Measurements from ENCODE around the gene UTF1. TPM values are rescaled to one million over a fixed set of nuclear protein-coding genes. Genes with fewer than 3 reads are reported as not detected.
"Not testable (repeated sequence)": the region's sequence is repeated elsewhere in the genome, so short reads cannot be mapped to it uniquely, and the experiment has no call there.

Gene UTF1
- total RNA-seq, 2 donors from 2014 or later: not detected

DNA sequence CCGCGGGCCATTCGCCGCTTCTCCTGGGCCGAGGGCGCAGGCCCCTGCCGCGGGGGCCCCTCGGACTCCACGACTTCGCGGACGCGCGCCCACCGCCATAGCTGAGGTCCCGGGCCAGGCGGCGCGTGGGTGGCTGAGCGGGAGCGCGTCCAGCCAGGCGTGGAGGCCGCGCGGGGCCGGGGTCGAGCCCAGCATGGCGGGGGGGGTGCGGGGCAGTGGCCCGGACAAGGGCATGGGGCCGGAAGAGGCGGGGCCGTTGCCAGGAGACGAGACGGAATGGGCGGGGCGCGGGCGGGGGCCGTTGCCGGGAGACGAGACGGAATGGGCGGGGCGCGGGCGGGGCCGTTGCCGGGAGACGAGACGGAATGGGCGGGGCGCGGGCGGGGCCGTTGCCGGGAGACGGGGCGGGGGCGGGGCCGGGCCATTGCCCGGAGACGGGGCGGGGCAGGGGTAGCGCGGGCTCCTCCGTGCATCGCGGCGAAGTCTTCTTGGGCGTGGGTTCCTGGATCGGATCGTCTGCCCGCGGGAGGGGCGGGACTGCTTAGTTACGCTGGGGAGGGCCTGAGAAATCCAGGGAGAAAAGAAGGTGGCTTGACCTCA is 31.8 kb downstream of the UTF1 start:
- no peaks in the 10 kb centered on the region for H3K36me3 ChIP-seq
- H3K4me3 ChIP-seq: peak overlapping the region; percentile 74 to 76
- H3K9me3 ChIP-seq: no peaks in the 10 kb centered on the region
- DNase-seq (ENCODE audit: low spot score): peak; percentile 84
- peaks cover 0 to 52% of the 10 kb centered on the region in 2 donors for H3K4me1 ChIP-seq
- peak overlapping the region; percentile 87 to 88 for H3K27ac ChIP-seq
- no peak for TF ChIP-seq CTCF (IDR thresholded peaks at IDR 0.05)
- no peaks in the 10 kb centered on the region for H3K27me3 ChIP-seq

GRCh38 chr10:133262696-133263095 is 32.7 kb downstream of the UTF1 start:
- Histone ChIP-seq H3K27ac (no peak overlapping the region), H3K27me3 (no peaks in the 10 kb centered on the region), H3K4me3 (no peak overlapping the region), H3K9me3 (no peaks in the 10 kb centered on the region), H3K36me3 (no peaks in the 10 kb centered on the region), H3K4me1 (peaks cover 0 to 45% of the 10 kb centered on the region in 2 donors)
- no peak for DNase-seq (ENCODE audit: low spot score)
- TF ChIP-seq CTCF (IDR thresholded peaks at IDR 0.05): no peak

DNA sequence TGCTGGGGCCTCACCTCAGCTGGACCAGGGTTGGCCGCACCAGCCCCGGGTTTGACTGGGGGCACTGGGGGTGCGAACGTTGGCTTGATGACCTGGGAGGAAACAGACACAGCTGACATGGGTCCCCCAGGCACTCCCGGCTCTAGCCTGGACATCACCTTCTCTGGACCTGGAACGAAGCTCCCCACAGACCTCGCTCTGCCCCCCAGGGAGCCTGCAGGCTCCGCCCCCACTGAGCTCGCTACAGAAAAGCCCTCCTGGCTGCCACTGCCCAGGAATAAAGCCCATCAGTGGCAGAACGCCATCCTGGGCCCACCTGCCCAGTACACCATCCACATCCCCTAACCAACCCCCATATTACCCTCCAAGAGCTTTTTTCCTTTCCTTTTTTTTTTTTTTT is 33.7 kb downstream of the UTF1 start:
- H3K4me1 ChIP-seq: peaks cover 0 to 35% of the 10 kb centered on the region in 2 donors
- H3K36me3 ChIP-seq: no peaks in the 10 kb centered on the region
- no peak for DNase-seq (ENCODE audit: low spot score)
- H3K27ac ChIP-seq: no peak overlapping the region
- no peak for TF ChIP-seq CTCF (IDR thresholded peaks at IDR 0.05)
- H3K9me3 ChIP-seq: no peaks in the 10 kb centered on the region
- H3K4me3 ChIP-seq: no peak overlapping the region
- H3K27me3 ChIP-seq: no peaks in the 10 kb centered on the region

DNA sequence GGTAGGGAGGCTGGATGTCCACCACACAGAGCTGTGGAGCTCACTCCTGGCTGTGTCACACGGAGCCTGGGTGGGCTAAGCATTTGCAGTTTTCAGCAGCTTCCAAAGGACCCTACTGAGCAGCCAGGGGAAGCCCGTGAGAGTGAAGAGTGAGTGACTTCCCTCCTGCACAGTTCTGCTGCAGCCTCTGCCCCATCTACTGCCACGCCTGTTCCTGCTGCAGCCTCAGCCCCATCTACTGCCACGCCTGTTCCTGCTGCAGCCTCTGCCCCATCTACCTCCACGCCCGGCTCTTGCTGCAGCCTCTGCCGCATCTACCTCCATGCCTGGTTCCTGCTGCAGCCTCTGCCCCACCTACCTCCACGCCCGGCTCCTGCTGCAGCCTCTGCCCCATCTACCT is 34.4 kb downstream of the UTF1 start:
- no peak for DNase-seq (ENCODE audit: low spot score)
- Histone ChIP-seq H3K36me3 (no peaks in the 10 kb centered on the region), H3K4me1 (peaks cover 0 to 27% of the 10 kb centered on the region in 2 donors), H3K9me3 (no peaks in the 10 kb centered on the region), H3K27ac (no peak overlapping the region), H3K4me3 (no peak overlapping the region), H3K27me3 (no peaks in the 10 kb centered on the region)
- TF ChIP-seq CTCF (IDR thresholded peaks at IDR 0.05): no peak

GRCh38 chr10:133265052-133265451 is 35.0 kb downstream of the UTF1 start:
- H3K36me3 ChIP-seq; H3K27ac ChIP-seq; H3K9me3 ChIP-seq; DNase-seq (ENCODE audit: low spot score); H3K27me3 ChIP-seq; H3K4me3 ChIP-seq: not testable (repeated sequence)
- H3K4me1 ChIP-seq: peaks cover 0 to 22% of the 10 kb centered on the region in 2 donors

GRCh38 chr10:133266056-133266795 is 36.2 kb downstream of the UTF1 start:
- no peak overlapping the region for H3K27ac ChIP-seq
- H3K27me3 ChIP-seq: no peaks in the 10 kb centered on the region
- H3K4me1 ChIP-seq: peaks cover 0 to 10% of the 10 kb centered on the region in 2 donors
- H3K9me3 ChIP-seq: no peaks in the 10 kb centered on the region
- no peaks in the 10 kb centered on the region for H3K36me3 ChIP-seq
- no peak for DNase-seq (ENCODE audit: low spot score)
- no peak for TF ChIP-seq CTCF (IDR thresholded peaks at IDR 0.05)
- no peak overlapping the region for H3K4me3 ChIP-seq
